Heart left ventricle (tissue), 13 donors: ENCODE results near the gene STK38L.

Experiments used
- CTCF ChIP-seq, 12 donors: fragments of 200-600 bp; sonication (generic) in 4 of 12; IDR thresholded peaks; one replicate each; pipeline versions ENCODE4 v1.5.0 to v1.8.0; 2018 to 2022; ENCODE audit warnings: antibody characterized with exemption in 12 of 12, mild to moderate bottlenecking in 5 of 12
- POLR2A ChIP-seq, 2 donors: fragments of 450-650 bp; IDR thresholded peaks; one replicate each; pipeline ENCODE4 v1.6.1; 2017; ENCODE audit warnings: antibody characterized with exemption in 2 of 2, mild to moderate bottlenecking in 2 of 2, moderate library complexity in 2 of 2
- donor health status: ischemic (EF 13 %, LVEDD 7.1; RV severe dilation, severe dysfunction).
- donor health status: DM: no; HTN: yes; CAD: no.
- donor health status: DM: no; HTN: no; CAD: no.
- donor health status: ischemic (EF 25% LVEDD 6.9; RV normal size, moderate dysfunction).
- donor health status: ischemic (EF 25% LVEDD 5.7; RV mildly dilated, moderate dysfunction).
- donor health status: ischemic (EF 35%, LVEDD 5.7; RV mildly dilated, moderate dysfunction).
- donor health status: nonischemic (EF 11% LVEDD 7.7; RV severe dilation, severe dysfunction).
- donor health status: DM: yes; HTN: yes; CAD: no.
- donor health status: PGD.
- donor health status: ischemic (EF 29% LVEDD 5.4; RV normal size, mild dysfunction).
- donor health status: nonischemic (EF 23%, LVEDD 6.1; RV moderate dilation, normal function).

- TF ChIP-seq POLR2A (IDR thresholded peaks at IDR 0.05) (no peak), CTCF (IDR thresholded peaks at IDR 0.05) (no peak)
Measured at GRCh38 chr12:27207615-27208413, 36.3 kb upstream of the STK38L start.
